ENCODE data around the gene MAB21L4. TPM values are rescaled to one million over a fixed set of nuclear protein-coding genes. Genes with fewer than 3 reads are reported as not detected.
"Not testable (repeated sequence)": the region's sequence is repeated elsewhere in the genome, so short reads cannot be mapped to it uniquely, and the experiment has no call there.

The MAB21L4 gene
- total RNA-seq, 2 donors from 2014 or later = not detected

DNA sequence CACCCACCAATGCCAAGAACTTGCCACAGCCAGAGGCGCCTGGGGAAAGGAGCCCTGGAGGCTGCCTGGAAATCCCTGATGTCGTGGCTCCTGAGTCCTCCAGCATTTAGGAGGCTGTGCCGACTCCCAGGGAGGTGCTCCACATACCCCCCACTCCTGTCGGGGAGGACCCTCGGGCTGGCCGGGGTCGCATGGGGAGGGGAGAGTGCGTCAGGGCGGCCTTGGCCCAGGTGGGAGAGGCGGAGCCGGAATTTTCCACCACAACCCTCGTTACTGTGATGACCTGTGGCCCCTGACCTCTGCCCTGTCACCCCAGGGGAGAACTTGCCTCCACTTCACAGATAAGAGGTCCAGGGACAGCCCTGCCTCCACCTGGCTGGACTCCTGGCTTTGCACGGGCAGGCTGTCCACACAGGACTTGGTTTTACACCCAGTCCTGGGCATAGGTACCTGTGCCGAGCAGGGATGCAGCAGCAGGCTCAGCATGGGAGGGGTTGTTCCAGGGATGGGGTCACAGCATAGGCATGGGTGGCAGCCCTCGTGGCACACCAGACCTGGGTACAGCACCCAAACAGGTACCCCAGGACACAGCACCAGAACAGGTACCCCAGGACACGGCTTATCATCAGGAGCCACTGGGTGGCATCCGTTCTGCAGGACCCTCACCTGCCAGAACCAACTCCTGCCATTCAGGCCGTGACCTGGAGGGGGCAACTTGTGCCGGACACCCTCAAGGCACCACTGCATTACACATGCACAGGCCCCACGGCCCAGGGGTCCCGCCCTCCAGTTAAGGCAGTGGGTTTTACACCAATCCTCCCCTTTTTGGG, 39.6 kb downstream of the MAB21L4 start:
- H3K27ac Mint-ChIP-seq = no peak overlapping the region
- peaks cover 0 to 3% of the 10 kb centered on the region in 2 donors for H3K9me3 Mint-ChIP-seq
- DNase-seq (no peak), ATAC-seq (replicated peaks in 1 of 2) (no peak)
- H3K4me3 Mint-ChIP-seq = no peak overlapping the region
- no peaks in the 10 kb centered on the region for H3K4me1 Mint-ChIP-seq (ENCODE audit: low read depth)
- H3K36me3 Mint-ChIP-seq (ENCODE audit: insufficient read depth in 2 of 2) = peaks cover 2 to 4% of the 10 kb centered on the region in 2 donors
- no peaks in the 10 kb centered on the region for H3K27me3 Mint-ChIP-seq (ENCODE audit: low read depth)

DNA sequence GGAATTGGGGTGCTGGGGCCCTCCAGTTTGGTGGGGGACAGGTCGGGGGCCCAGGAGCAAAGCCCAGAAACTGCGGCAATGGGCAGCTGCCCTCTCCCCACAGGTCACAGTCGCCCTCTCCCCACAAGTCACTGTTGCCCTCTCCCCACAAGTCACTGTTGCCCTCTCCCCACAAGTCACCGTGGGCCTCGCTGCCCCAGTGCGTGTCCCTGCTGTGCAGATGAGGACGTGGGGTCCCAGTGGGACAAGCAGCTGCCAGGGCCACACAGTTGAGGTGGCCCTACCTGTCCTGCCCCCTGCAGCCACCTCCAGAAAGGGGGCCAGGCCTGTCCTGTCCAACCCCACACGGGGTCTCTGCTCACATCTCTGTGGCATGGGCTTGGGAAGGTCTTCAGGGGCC, 40.3 kb downstream of the MAB21L4 start:
- no peaks in the 10 kb centered on the region for H3K4me1 Mint-ChIP-seq (ENCODE audit: low read depth)
- no peak for DNase-seq
- peaks cover 2 to 4% of the 10 kb centered on the region in 2 donors for H3K36me3 Mint-ChIP-seq (ENCODE audit: insufficient read depth in 2 of 2)
- H3K4me3 Mint-ChIP-seq = no peak overlapping the region
- no peak for ATAC-seq (replicated peaks in 1 of 2)
- no peaks in the 10 kb centered on the region for H3K27me3 Mint-ChIP-seq (ENCODE audit: low read depth)
- peaks cover 0 to 3% of the 10 kb centered on the region in 2 donors for H3K9me3 Mint-ChIP-seq
- no peak overlapping the region for H3K27ac Mint-ChIP-seq

DNA sequence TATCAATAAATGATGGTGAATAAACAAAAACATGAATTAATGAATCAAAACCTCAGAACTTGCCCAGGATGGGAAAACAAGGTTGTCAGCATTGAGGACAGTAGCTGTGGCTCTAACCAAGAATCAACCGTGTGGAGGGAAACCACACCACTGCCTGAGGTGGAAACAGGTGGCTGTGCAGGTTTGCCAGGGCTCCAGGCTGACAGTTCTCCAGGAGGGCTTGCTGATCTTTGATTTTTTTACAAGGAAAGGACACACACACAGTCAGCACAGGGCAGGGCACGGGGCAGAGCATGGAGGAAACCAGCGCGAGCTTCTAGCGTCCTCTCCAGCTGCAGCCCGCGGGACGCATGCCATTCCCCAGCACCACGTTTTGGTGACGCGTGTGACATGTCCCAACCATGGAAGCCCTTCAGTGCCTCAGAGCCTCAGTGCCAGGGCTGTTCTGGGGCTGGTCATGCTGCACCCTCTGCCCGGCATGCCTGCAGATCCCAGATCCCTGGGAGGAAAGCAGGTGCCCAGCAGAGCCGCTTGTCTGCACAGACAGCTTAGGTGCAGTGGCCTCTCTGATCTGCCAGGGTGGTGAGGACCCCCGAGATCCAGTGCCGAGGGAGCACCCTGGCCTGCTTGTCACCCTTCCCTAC, 43.2 kb downstream of the MAB21L4 start:
- Mint-ChIP-seq H3K27me3 (ENCODE audit: low read depth) (no peaks in the 10 kb centered on the region), H3K9me3 (peaks cover under 1 to 4% of the 10 kb centered on the region in 2 donors), H3K27ac (no peak overlapping the region), H3K4me1 (ENCODE audit: low read depth) (no peaks in the 10 kb centered on the region), H3K4me3 (no peak overlapping the region), H3K36me3 (ENCODE audit: insufficient read depth in 2 of 2) (peaks cover 2 to 5% of the 10 kb centered on the region in 2 donors)
- DNase-seq (no peak), ATAC-seq (replicated peaks in 1 of 2) (no peak)

DNA sequence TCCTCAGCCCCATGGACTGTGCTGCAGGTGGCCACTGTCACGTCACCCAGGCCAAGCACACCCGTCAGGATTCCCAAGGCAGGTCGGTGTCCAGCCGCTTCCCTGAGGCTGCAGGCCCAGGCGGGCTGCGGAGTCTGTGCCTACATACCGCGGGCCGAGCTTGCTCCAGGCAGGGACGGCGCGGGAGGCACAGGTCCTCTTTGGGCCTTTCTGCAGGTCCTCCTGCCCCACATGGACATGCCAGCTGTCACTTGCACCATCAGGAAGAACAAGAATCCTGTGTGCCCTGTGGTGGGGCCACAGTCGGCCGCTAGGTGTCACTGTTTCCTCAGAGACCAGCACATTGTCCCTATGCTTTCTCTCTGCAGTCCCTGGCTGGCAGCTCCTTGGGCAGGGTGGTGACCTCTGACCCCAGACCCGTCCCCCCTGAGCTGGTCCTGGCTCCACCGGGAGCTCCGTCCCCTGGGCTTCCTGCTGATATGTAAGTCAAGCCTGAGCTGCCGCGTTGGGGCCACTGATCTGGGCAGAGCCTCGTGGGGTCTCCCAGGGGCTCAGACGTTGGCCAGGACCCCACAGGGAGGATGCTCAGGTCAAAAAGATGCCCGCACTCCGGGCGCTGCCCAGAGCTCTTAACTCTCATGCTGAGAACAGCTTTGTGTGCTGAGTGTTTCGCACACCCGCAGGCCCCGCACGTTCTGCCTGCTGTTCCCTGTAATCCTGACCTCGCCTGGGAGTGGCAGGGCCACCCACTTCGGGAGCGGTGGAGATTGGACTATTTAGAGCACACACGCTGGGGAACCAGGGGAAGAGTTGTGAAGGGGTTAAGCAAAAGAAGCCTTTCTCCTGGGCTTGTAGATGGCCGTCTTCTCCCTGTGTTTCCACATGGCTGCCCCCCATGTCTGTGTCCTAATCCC, 44.6 kb downstream of the MAB21L4 start:
- ATAC-seq (replicated peaks in 1 of 2) (peak; percentile 92 to 95), DNase-seq (peak; percentile 77 to 86)
- peaks cover 3 to 7% of the 10 kb centered on the region in 2 donors for H3K9me3 Mint-ChIP-seq
- H3K4me1 Mint-ChIP-seq (ENCODE audit: low read depth) = no peaks in the 10 kb centered on the region
- no peaks in the 10 kb centered on the region for H3K27me3 Mint-ChIP-seq (ENCODE audit: low read depth)
- no peak overlapping the region for H3K27ac Mint-ChIP-seq
- no peak overlapping the region for H3K4me3 Mint-ChIP-seq
- peaks cover 2 to 7% of the 10 kb centered on the region in 2 donors for H3K36me3 Mint-ChIP-seq (ENCODE audit: insufficient read depth in 2 of 2)

DNA sequence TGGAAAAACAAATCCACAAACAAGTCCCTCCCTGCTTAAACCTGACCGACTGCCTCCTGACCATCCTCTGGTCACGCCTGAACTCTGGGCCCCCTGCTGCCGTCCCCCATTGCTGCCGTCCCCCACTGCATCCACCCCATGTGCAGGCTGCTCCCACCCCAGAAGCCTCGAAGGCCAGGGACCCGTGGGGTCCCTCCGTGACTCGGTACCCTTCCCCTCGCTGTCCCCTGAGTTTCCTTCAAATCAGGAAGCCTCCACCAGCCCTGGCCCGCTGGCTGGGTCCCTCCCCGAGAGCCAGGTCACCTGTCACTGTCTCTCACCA, 45.2 kb downstream of the MAB21L4 start:
- Mint-ChIP-seq H3K36me3 (ENCODE audit: insufficient read depth in 2 of 2) (peaks cover 2 to 7% of the 10 kb centered on the region in 2 donors), H3K9me3 (peaks cover 3 to 7% of the 10 kb centered on the region in 2 donors), H3K27me3 (ENCODE audit: low read depth) (no peaks in the 10 kb centered on the region), H3K4me3 (no peak overlapping the region), H3K27ac (no peak overlapping the region), H3K4me1 (ENCODE audit: low read depth) (no peaks in the 10 kb centered on the region)
- DNase-seq (no peak), ATAC-seq (replicated peaks in 1 of 2) (no peak)

DNA sequence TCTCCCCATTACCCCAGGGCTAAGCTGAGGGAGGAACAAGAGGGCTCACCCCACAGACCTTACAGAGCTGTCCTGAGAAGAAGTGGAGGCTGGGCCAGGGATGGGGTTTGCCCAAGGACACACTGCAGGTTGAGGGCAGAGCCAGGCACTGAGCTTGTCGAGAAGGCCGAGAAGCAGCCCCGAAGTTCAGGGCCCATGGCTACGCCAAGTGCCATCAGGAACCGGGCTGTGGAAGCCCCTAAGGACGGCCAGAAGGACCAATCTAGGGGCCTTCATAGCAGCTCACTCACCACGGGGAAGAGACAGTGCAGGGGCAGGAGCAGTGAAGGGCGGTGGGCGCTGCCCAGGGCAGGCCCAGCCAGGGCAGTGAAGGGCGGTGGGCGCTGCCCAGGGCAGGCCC, 45.9 kb downstream of the MAB21L4 start:
- Mint-ChIP-seq H3K27me3 (ENCODE audit: low read depth) (peaks cover 3% of the 10 kb centered on the region), H3K4me3 (no peak overlapping the region), H3K36me3 (ENCODE audit: insufficient read depth in 2 of 2) (peaks cover 2 to 9% of the 10 kb centered on the region in 2 donors), H3K9me3 (peaks cover 5 to 9% of the 10 kb centered on the region in 2 donors), H3K27ac (no peak overlapping the region), H3K4me1 (ENCODE audit: low read depth) (no peaks in the 10 kb centered on the region)
- DNase-seq (no peak), ATAC-seq (replicated peaks in 1 of 2) (no peak)

DNA sequence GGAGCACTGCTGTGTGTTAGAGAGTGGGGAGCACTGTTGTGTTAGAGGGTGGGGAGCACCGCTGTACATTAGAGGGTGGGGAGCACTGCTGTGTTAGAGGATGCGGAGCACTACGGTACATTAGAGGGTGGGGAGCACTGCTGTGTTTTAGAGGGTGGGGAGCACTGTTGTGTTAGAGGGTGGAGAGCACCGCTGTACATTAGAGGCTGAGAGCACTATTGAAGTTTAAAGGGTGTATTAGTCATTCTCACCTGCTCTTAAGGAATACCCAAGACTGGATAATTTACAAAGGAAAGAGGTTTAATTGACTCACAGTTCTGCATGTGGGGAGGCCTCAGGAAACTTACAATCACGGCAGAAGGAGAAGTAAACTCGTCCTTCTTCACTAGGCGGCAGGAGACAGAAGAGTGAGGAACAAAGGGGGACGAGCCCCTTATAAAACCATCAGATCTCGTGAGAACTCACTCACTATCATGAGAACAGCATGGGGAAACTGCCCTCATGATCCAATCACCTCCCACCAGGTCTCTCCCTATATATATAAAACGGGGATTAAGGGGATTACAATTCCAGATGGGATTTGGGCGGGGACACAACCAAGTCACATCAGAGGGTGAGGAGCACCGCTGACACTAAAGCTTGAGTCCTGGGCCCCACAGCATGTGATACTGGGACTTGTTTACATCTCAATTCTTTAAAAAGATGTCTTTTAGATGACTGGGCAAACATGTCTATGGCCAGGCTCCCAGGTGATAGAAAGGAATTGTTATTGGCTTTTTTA, 46.9 kb downstream of the MAB21L4 start:
- Mint-ChIP-seq H3K9me3 (peaks cover 10% of the 10 kb centered on the region in 2 donors), H3K27ac (no peak overlapping the region), H3K27me3 (ENCODE audit: low read depth) (peaks cover 7% of the 10 kb centered on the region), H3K4me3 (no peak overlapping the region), H3K36me3 (ENCODE audit: insufficient read depth in 2 of 2) (peaks cover 4 to 10% of the 10 kb centered on the region in 2 donors), H3K4me1 (ENCODE audit: low read depth) (no peaks in the 10 kb centered on the region)
- DNase-seq = no peak
- ATAC-seq (replicated peaks in 1 of 2) = no peak

DNA sequence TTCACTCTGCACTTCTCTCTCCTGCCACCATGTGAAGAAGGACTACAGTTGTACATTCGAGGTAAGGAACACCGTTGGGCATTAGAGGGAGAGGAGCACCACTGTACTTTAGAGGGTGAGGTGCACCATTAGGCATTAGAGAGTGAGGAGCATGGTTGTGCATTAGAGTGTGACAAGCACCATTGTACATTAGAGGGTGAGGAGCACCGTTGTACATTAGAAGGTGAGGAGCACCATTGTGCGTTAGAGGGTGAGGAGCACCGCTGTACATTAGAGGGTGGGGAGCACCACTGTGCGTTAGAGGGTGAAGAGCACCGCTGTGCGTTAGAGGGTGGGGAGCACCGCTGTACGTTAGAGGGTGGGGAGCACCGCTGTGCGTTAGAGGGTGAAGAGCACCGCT, 48.1 kb downstream of the MAB21L4 start:
- no peaks in the 10 kb centered on the region for H3K4me1 Mint-ChIP-seq (ENCODE audit: low read depth)
- peaks cover 7% of the 10 kb centered on the region for H3K27me3 Mint-ChIP-seq (ENCODE audit: low read depth)
- DNase-seq (no peak), ATAC-seq (replicated peaks in 1 of 2) (no peak)
- H3K27ac Mint-ChIP-seq = no peak overlapping the region
- H3K4me3 Mint-ChIP-seq = no peak overlapping the region
- peaks cover 3 to 8% of the 10 kb centered on the region in 2 donors for H3K36me3 Mint-ChIP-seq (ENCODE audit: insufficient read depth in 2 of 2)
- peaks cover 10 to 11% of the 10 kb centered on the region in 2 donors for H3K9me3 Mint-ChIP-seq

DNA sequence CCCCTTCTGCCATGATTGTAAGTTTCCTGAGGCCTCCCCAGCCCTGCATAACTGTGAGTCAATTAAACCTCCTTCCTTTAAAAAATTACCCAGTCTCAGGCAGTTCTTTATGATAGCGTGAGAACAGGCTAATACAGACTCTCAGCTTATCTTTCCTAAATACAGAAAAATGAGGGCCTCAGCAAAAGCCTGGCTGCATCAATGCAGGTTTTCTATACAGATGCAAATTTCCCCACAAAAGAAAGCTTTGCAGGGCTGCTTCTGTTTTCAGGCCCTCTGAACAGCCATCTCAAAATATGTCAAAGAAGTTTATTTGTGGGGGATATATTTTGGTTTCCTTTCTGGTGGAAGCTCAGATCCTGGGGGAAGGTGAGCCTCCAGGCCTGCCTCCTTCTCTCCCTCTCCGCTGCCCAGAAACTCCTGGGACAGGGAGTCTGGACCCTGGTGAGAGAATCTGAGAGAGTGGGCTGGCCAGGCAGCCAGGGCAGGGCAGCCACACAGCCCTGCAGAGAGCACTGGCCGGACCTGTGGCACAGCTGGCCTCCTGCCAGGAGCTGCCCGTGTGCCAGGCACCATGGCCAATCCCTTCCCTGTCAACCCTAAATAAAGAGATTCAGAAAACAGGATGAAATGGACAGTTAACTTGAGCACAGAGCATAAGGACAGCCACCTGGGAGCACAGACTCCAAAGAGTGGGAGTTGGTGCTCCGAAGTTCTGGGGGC, 48.9 kb downstream of the MAB21L4 start:
- Mint-ChIP-seq H3K9me3 (peaks cover 10 to 11% of the 10 kb centered on the region in 2 donors), H3K27me3 (ENCODE audit: low read depth) (peaks cover 7% of the 10 kb centered on the region), H3K27ac (no peak overlapping the region), H3K4me3 (no peak overlapping the region), H3K4me1 (ENCODE audit: low read depth) (peaks cover 3% of the 10 kb centered on the region), H3K36me3 (ENCODE audit: insufficient read depth in 2 of 2) (peaks cover 3 to 10% of the 10 kb centered on the region in 2 donors)
- no peak for ATAC-seq (replicated peaks in 1 of 2)
- no peak for DNase-seq

DNA sequence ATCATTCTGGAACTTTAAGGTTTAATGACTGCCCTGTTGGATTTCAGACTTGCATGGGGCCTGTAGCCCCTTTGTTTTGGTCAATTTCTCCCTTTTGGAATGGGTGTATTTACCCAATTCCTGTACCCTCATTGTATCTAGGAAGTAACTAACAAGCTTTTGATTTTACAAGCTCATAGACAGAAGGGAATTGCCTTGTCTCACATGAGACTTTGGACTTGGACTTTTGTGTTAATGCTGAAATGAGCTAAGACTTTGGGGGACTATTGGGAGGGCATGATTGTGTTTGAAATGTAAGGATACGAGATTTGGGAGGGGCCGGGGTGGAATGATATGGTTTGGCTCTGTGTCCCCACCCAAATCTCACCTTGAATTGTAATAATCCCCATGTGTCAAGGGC, 49.6 kb downstream of the MAB21L4 start:
- not testable (repeated sequence) for H3K27ac Mint-ChIP-seq; H3K27me3 Mint-ChIP-seq (ENCODE audit: low read depth); H3K4me3 Mint-ChIP-seq; ATAC-seq (replicated peaks in 1 of 2); H3K4me1 Mint-ChIP-seq (ENCODE audit: low read depth); DNase-seq
- Mint-ChIP-seq H3K9me3 (peaks cover 10 to 11% of the 10 kb centered on the region in 2 donors), H3K36me3 (ENCODE audit: insufficient read depth in 2 of 2) (peaks cover 3 to 10% of the 10 kb centered on the region in 2 donors)

DNA sequence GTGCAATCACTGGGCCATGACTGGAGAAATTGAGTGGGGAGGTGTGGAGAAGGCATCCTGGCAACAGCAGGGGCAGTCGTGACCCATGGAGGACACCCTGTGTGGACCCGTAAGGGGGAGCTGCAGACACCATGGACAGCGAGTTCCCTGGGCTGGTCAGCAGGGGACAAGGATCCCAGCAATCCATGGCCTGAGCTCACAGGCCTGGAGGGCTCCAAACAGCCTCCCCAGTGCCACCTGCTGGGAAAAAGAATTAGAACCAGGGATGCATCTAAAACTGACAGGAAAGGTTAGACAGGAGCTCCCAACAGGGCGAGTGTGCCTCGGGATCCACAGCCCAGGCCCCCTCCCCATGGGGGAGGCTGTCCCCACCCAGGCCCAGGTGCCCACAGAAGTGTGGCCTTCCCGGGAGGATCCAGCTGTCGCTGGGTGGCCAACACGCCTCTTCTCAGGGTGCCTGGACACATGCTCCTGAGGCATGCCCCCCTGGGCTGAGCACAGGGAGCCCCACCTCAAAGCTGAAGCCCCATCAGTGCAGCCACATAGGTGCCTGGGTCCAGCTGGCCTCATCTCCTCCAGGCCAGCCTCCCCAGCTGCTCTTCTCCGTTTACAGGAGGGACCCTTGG, 55.4 kb downstream of the MAB21L4 start:
- peaks cover 3 to 7% of the 10 kb centered on the region in 2 donors for H3K36me3 Mint-ChIP-seq (ENCODE audit: insufficient read depth in 2 of 2)
- DNase-seq (peak in 1 of 2 donors; percentile 22), ATAC-seq (replicated peaks in 1 of 2) (peak; percentile 40 to 47)
- H3K27ac Mint-ChIP-seq = no peak overlapping the region
- peaks cover 6 to 8% of the 10 kb centered on the region in 2 donors for H3K9me3 Mint-ChIP-seq
- no peak overlapping the region for H3K4me3 Mint-ChIP-seq
- peaks cover 4% of the 10 kb centered on the region for H3K4me1 Mint-ChIP-seq (ENCODE audit: low read depth)
- peaks cover 10% of the 10 kb centered on the region for H3K27me3 Mint-ChIP-seq (ENCODE audit: low read depth)

All from activated T-cell treated with anti-CD3 and anti-CD28 coated beads, Interleukin-2, amount 50 U/mL, for 72 hours (primary cell).